ENCODE data around the gene RNH1. TPM values are rescaled to one million over a fixed set of nuclear protein-coding genes. Genes with fewer than 3 reads are reported as not detected.

RNH1 gene
- total and polyA plus RNA-seq, 2 of the 8 experiments (the other 6 are each of a cell fraction or from before 2014, with no cell fraction given) = 48.7 to 49.8 TPM

GRCh38 chr11:490186-490929 is 16.7 kb downstream of the RNH1 start:
- Histone ChIP-seq H2BK15ac (ENCODE audit: low read length) (no peak overlapping the region), H3K36me3 (ENCODE audit: control insufficient read depth in 2 of 4, insufficient read depth in 4 of 4, low read length in 3 of 4) (peaks cover 2 to 20% (median 5%) of the 10 kb centered on the region in 4 experiments; a peak in 4 of 8 replicates), H2BK5ac (ENCODE audit: low read depth, low read length) (no peak overlapping the region), H4K8ac (ENCODE audit: extremely low read depth, insufficient read depth, low read length) (no peak overlapping the region), H3K14ac (ENCODE audit: insufficient read length) (no peak overlapping the region), H2BK12ac (ENCODE audit: low read depth, low read length) (no peak overlapping the region), H3K27ac (ENCODE audit: low read depth, low read length) (no peak overlapping the region), H4K5ac (ENCODE audit: insufficient read length, low read depth, low read length) (no peak overlapping the region), H3K18ac (ENCODE audit: extremely low read depth, low read length) (no peak overlapping the region), H3K23ac (ENCODE audit: insufficient read length) (no peak overlapping the region), H2AK5ac (ENCODE audit: low read depth, low read length) (no peak overlapping the region), H3K4me2 (ENCODE audit: insufficient read depth in 1 of 2, low read depth in 2 of 2, low read length in 2 of 2) (no peak overlapping the region), H3K23me2 (ENCODE audit: low read depth, low read length) (no peaks in the 10 kb centered on the region), H3K4me1 (replicated peaks in 1 of 4; ENCODE audit: control insufficient read depth in 3 of 4, insufficient read depth in 4 of 4, low read length in 3 of 4) (no peaks in the 10 kb centered on the region), H3K79me2 (ENCODE audit: control insufficient read depth in 1 of 2, insufficient read depth in 2 of 2, low read length in 2 of 2) (peaks cover 0 to under 1% of the 10 kb centered on the region in 2 experiments; a peak in 1 of 4 replicates), H4K91ac (replicated peaks; ENCODE audit: insufficient read length, low read length) (no peak overlapping the region), H2BK120ac (replicated peaks; ENCODE audit: low read depth, low read length) (no peak overlapping the region), H2AFZ (ENCODE audit: low read length) (no peak overlapping the region), H3K4me3 (ENCODE audit: extremely low read depth in 1 of 4, insufficient read depth in 2 of 4, low read depth in 3 of 4, low read length in 4 of 4) (no peak overlapping the region), H3K79me1 (ENCODE audit: low read depth, low read length) (peaks cover 4% of the 10 kb centered on the region), H3K56ac (replicated peaks; ENCODE audit: insufficient read length, low read depth, low read length) (no peak overlapping the region), H3K9ac (replicated peaks in 1 of 4; ENCODE audit: extremely low read depth in 1 of 4, low read depth in 3 of 4, low read length in 3 of 4) (no peak overlapping the region), H2BK20ac (ENCODE audit: low read length) (no peak overlapping the region), H3K9me3 (ENCODE audit: insufficient read depth in 2 of 2, low read depth in 1 of 2, low read length in 1 of 2) (peaks cover 0 to under 1% of the 10 kb centered on the region in 2 experiments; a peak in 1 of 4 replicates), H4K20me1 (replicated peaks in 1 of 2; ENCODE audit: control insufficient read depth in 1 of 2, insufficient read depth in 2 of 2, low read length in 2 of 2) (peaks cover 3 to 9% of the 10 kb centered on the region in 2 experiments), H3K27me3 (replicated peaks in 1 of 4; ENCODE audit: control insufficient read depth in 3 of 4, extremely low read depth in 1 of 4, insufficient read depth in 3 of 4, low read length in 3 of 4) (no peaks in the 10 kb centered on the region), H3K4ac (replicated peaks; ENCODE audit: insufficient read length, low read depth, low read length) (no peak overlapping the region)
- FAIRE-seq = no peak
- DNase-seq (ENCODE audit: low read depth in 1 of 2, low spot score in 2 of 2) = no peak
- POLR2A ChIA-PET (ENCODE audit: partially characterized antibody) = interaction anchor here (1.0 to 1.1 kb wide), 5 partner anchors 8 to 18 kb away, joined by 3 to 6 read pairs (median 3); no protein-coding TSS in a partner anchor
- 92% methylated on average over 36 of the region's 38 CpGs; no CpG with 5 or more reads in 1 of the 2 experiments for WGBS, 2 experiments (ENCODE audit: extremely low coverage in 1 of 2, insufficient coverage in 1 of 2, insufficient read length in 1 of 2, insufficient replicate concordance in 2 of 2, low coverage in 1 of 2, low lambda C conversion rate in 2 of 2, missing lambda C conversion rate in 1 of 2)
- CTCF ChIA-PET (ENCODE audit: partially characterized antibody) = interaction anchor here (0.9 kb wide), 2 partner anchors 18 to 75 kb away, joined by 3 read pairs; partner anchors contain the start of gene SIGIRR
- TF ChIP-seq GTF2F1 (IDR thresholded peaks at IDR 0.05; ENCODE audit: borderline replicate concordance, low read depth, low read length) (no peak), KDM1A (IDR thresholded peaks at IDR 0.05; ENCODE audit: borderline replicate concordance, low read length) (no peak), ATF2 (IDR thresholded peaks at IDR 0.05; ENCODE audit: low read length) (no peak), HDAC2 (IDR thresholded peaks at IDR 0.05; ENCODE audit: borderline replicate concordance in 1 of 2, low read depth in 2 of 2, low read length in 2 of 2) (no peak), TAF1 (IDR thresholded peaks at IDR 0.05; ENCODE audit: low read depth, low read length) (no peak), KDM5A (IDR thresholded peaks at IDR 0.05; ENCODE audit: low read length) (no peak), PHF8 (conservative IDR thresholded peaks at IDR 0.05; ENCODE audit: low read depth, low read length) (no peak), USF2 (IDR thresholded peaks at IDR 0.05; ENCODE audit: low read length) (no peak), BCL11A (IDR thresholded peaks at IDR 0.05; ENCODE audit: low read depth in 2 of 2, low read length in 2 of 2) (no peak)

Data from H1 (cell line).